Peyer's patch (tissue), 4 donors: ENCODE data around the gene KIF26B. TPM values are rescaled to one million over a fixed set of nuclear protein-coding genes. Genes with fewer than 3 reads are reported as not detected.

ENCODE experiments used
- DNase-seq, 3 donors: peaks; one replicate each; pipeline ENCODE4 v3.0.0-alpha.2; 2017 to 2019
- H3K27ac ChIP-seq, 4 donors: fragments of 200-600 bp; sonication (generic); one replicate each; pipeline ENCODE4 v1.5.1; 2016 to 2019
- H3K27me3 ChIP-seq, 2 donors: fragments of 200-600 bp; sonication (generic); one replicate each; pipeline ENCODE4 v1.5.1; 2019
- H3K36me3 ChIP-seq, 3 donors: fragments of 200-600 bp; sonication (generic); one replicate each; pipeline ENCODE4 v1.5.1; 2016 to 2019
- H3K4me1 ChIP-seq, 4 donors: fragments of 200-600 bp; sonication (generic); one replicate each; pipeline ENCODE4 v1.5.1; 2016 to 2019
- H3K4me3 ChIP-seq, 4 donors: fragments of 200-600 bp; sonication (generic); 1 replicate in 3 of 4; 2 replicates in 1 of 4; pipeline ENCODE4 v1.5.1; 2016 to 2019; ENCODE audit warnings: mild to moderate bottlenecking in 1 of 4
- H3K9me3 ChIP-seq, 4 donors: fragments of 200-600 bp; sonication (generic); one replicate each; pipeline ENCODE4 v1.5.1; 2016 to 2019; ENCODE audit warnings: mild to moderate bottlenecking in 1 of 4
- POLR2A ChIP-seq, 2 donors: fragments of 450-650 bp; IDR thresholded peaks; one replicate each; pipeline ENCODE4 v1.5.1; 2017; ENCODE audit warnings: antibody characterized with exemption in 2 of 2, mild to moderate bottlenecking in 2 of 2, moderate library complexity in 2 of 2
- total RNA-seq, 4 donors: library from RNA; depleted of rRNA; stranded (reverse); fragments of >200 nt; gene quantifications; one replicate each; pipeline ENCODE4 v1.1.0, GENCODE V29; 2016
- TF ChIP-seq, protein P1 (sequence below), 6 experiments: fragments of 450-650 bp in 4 of 6; fragments of 200-600 bp in 2 of 6; sonication (generic) in 1 of 6; IDR thresholded peaks; one replicate each; pipeline ENCODE4 v1.5.1; 2017 to 2019; ENCODE audit warnings: antibody characterized with exemption in 6 of 6, mild to moderate bottlenecking in 3 of 6, moderate library complexity in 1 of 6

Gene KIF26B
- total RNA-seq, 4 donors from 2014 or later, result 0.70 to 1.6 (median 1.1) TPM

DNA sequence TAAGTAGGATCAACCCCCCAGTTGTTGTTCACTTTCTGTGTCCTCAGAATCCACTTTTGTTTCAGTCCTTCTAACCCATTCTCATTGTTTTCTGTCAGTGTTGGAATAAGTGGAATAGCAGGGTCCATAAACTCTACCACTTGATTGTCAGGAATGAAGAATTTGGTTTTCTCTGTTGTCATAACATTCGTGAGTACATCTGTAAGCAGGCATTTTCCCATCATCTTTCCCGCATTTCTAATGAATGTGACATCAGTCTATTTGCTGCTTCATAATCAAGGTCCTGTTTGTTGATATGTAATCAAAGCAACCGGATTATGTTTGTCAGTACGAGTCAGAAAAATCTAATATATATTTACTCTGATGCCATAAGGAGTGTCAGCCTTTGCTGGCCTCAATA lies 147.1 kb downstream of the KIF26B start:
- H3K36me3 ChIP-seq, result no peaks in the 10 kb centered on the region
- H3K27ac ChIP-seq, result no peak overlapping the region
- no peaks in the 10 kb centered on the region for H3K27me3 ChIP-seq

DNA sequence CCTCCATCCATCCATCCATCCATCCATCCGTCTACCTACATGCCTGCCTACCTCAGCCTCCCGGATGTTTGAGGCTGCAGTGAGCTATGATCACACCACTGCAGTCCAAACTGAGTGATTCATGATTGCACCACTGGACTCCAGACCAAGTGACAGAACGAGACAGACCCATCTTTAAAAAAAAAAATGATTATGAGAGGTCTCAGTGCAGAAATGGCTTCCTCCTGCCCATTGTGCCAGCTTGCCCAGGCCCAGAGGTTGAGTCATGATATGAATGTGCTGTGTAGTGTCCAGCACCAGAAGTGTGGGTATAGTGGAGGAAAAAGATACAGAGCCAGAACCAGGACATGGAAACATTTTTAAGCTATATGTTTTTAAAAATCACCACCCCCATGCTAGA lies 149.9 kb downstream of the KIF26B start:
- no peak for TF ChIP-seq POLR2A (IDR thresholded peaks at IDR 0.05)
- TF ChIP-seq, protein P1, sequence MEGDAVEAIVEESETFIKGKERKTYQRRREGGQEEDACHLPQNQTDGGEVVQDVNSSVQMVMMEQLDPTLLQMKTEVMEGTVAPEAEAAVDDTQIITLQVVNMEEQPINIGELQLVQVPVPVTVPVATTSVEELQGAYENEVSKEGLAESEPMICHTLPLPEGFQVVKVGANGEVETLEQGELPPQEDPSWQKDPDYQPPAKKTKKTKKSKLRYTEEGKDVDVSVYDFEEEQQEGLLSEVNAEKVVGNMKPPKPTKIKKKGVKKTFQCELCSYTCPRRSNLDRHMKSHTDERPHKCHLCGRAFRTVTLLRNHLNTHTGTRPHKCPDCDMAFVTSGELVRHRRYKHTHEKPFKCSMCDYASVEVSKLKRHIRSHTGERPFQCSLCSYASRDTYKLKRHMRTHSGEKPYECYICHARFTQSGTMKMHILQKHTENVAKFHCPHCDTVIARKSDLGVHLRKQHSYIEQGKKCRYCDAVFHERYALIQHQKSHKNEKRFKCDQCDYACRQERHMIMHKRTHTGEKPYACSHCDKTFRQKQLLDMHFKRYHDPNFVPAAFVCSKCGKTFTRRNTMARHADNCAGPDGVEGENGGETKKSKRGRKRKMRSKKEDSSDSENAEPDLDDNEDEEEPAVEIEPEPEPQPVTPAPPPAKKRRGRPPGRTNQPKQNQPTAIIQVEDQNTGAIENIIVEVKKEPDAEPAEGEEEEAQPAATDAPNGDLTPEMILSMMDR (IDR thresholded peaks at IDR 0.05), result no peak
- H3K4me1 ChIP-seq, result no peaks in the 10 kb centered on the region
- no peak overlapping the region for H3K4me3 ChIP-seq
- H3K9me3 ChIP-seq, result no peaks in the 10 kb centered on the region
- no peak overlapping the region for H3K27ac ChIP-seq
- no peaks in the 10 kb centered on the region for H3K27me3 ChIP-seq
- no peaks in the 10 kb centered on the region for H3K36me3 ChIP-seq
- no peak for DNase-seq

More for the DNA sequence above, 147.1 kb downstream of the KIF26B start:
- no peak for DNase-seq
- Histone ChIP-seq H3K4me3 (no peak overlapping the region), H3K4me1 (no peaks in the 10 kb centered on the region), H3K9me3 (no peaks in the 10 kb centered on the region)
- TF ChIP-seq, protein P1 (IDR thresholded peaks at IDR 0.05), result no peak
- TF ChIP-seq POLR2A (IDR thresholded peaks at IDR 0.05), result no peak

DNA sequence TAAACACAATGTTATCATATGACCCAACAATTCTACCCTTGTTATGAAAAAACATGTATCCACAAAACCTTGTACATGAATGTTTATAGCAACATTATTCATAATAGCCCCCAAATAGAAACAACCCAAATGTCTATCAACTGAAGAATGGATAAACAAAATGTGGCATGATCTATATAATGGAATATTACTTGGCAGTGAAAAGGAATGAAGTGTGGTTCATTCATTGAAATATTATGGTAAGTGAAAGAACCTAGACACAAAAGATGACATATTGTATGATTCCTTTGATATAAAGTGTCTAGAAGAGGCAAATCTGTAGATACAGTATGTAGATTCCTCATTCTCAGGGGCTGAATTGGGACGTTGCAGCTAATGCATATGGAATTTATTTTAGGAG lies 151.2 kb downstream of the KIF26B start:
- no peak for TF ChIP-seq POLR2A (IDR thresholded peaks at IDR 0.05)
- TF ChIP-seq, protein P1 (IDR thresholded peaks at IDR 0.05), result no peak
- Histone ChIP-seq H3K27ac (no peak overlapping the region), H3K4me1 (no peaks in the 10 kb centered on the region), H3K36me3 (no peaks in the 10 kb centered on the region), H3K9me3 (no peaks in the 10 kb centered on the region), H3K4me3 (no peak overlapping the region), H3K27me3 (no peaks in the 10 kb centered on the region)
- no peak for DNase-seq

DNA sequence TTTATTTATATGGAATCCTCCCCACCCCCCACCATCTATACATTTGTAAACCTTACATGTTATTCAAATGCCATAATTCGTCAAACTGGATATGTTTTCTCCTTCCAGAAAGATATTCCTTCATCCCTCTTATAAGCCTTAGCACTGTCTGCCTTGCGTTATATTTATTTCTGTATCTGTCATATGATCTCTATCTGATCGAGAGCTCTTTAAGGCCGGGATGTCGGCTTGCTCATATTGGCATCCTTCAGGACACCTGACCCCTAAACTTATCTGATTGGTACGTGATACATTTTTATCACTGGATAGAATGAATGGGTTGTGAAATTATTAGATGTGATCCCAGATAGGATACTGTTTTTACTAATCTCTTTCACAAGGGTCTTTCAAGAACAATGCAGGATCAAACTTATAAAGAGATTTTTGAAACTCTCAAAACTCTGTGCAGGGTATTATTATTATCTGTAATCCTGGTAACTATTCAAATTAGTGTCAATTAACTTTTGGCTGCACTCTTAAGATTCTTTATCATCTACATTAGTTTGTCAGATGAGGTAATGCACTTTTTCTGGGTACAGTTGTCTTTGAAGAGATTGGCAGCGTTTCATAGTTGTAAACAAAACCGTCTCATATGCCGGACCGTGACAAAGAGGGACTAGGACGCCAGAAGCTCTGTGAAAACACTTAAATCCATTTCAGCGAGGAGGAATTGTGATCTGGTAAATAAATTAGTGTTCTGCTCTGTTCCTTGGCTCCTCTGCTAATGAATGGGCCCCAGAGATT lies 152.0 kb downstream of the KIF26B start:
- no peaks in the 10 kb centered on the region for H3K36me3 ChIP-seq
- no peaks in the 10 kb centered on the region for H3K27me3 ChIP-seq
- no peaks in the 10 kb centered on the region for H3K4me1 ChIP-seq
- H3K4me3 ChIP-seq, result no peak overlapping the region
- no peaks in the 10 kb centered on the region for H3K9me3 ChIP-seq
- TF ChIP-seq POLR2A (IDR thresholded peaks at IDR 0.05), result no peak
- TF ChIP-seq, protein P1 (IDR thresholded peaks at IDR 0.05), result no peak
- DNase-seq, result no peak
- no peak overlapping the region for H3K27ac ChIP-seq

DNA sequence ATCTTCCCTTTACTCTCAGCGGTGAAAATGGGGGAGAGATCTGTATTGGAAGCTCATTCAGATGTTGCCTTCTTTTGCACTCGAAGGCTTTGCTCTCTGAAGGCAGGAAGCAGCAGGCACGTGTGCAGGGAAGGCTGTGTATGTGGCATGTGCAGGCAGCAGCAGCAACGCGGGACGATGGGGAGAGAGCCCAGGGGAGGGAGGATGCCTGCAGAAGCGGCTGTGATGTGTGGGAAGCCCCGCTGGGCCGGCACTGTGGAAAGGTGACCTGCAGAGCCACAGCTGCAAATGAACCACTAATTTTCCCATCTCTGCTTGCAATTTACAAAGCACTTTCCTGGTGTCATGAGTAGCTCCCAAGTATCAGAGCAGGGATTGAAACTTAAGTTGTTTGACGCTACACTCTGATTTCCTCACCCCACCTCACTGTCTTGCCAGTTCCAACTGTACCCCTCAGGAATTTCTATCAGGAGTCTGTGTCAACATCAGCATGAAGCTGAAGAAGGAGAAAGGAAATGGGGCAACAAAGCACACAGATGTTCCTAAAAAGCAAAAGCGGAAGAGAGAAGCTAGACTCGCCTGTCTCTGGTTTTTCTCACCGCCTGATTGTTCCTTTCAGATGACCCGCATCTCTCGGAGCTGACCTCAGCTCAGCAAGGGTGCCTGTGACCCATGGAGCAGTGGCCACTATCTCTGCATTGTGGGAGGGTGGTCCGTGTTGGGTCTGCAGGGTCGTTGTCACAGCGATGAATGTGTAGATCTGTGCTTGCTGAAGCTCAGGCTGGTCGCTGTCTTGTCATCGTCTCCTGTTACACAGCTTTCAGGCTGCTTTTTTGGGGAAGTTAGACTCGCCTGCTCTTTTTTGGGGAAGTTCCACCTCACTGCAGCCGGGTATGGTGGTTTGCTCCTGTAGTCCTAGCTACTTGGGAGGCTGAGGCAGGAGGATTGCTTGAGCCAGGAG lies 156.1 kb downstream of the KIF26B start:
- TF ChIP-seq, protein P1 (IDR thresholded peaks at IDR 0.05), result no peak
- TF ChIP-seq POLR2A (IDR thresholded peaks at IDR 0.05), result no peak
- no peaks in the 10 kb centered on the region for H3K27me3 ChIP-seq
- H3K4me3 ChIP-seq, result peak overlapping the region in 1 of 4 donors; percentile 1
- no peaks in the 10 kb centered on the region for H3K9me3 ChIP-seq
- H3K4me1 ChIP-seq, result no peaks in the 10 kb centered on the region
- peak overlapping the region in 1 of 4 donors; percentile 38 for H3K27ac ChIP-seq
- no peak for DNase-seq
- no peaks in the 10 kb centered on the region for H3K36me3 ChIP-seq
